ENCODE results near the gene OSM.

OSM gene

DNA sequence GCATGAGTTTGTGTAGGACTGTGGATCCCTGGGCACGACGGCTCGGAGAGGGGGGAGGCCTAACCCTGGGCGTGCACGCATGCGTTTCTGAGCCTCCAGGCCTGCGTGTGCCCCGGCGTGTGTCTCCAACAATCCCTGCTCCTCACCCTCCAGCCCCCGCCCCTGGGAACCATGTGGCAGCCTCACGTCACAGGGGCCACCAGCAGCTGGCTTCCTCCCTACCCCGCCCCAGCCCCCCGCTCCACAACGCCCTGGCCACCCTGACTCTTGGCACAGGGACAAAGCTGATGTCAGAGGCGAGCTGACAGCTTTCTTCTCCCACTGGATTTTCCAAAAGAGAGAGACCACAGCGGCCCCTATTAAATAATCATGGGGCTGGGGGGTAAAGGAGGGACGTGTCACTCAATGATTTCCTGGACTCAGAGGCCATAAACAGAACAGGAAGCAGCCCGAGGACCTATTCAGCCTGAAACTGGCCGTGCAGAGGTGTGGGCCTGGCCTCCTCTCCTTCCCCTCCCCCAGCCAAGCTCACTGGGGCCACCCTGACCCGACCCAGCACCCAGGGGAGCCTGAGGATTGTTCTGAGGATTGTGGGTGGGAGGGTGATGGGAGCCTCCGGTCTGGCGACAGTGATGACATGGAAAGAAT, 13.3 kb downstream of the OSM start:
- no peak overlapping the region for H3K4me3 ChIP-seq (replicated peaks; ENCODE audit: low read depth, low read length)
- no peak for TF ChIP-seq CTCF (IDR thresholded peaks at IDR 0.05; ENCODE audit: low read depth, low read length, missing control alignments)
- DNase-seq (ENCODE audit: extremely low read depth, low read depth): no peak

- no peak overlapping the region for H3K4me3 ChIP-seq (replicated peaks; ENCODE audit: low read depth, low read length)
- no peak for TF ChIP-seq CTCF (IDR thresholded peaks at IDR 0.05; ENCODE audit: low read depth, low read length, missing control alignments)
- DNase-seq (ENCODE audit: extremely low read depth, low read depth): no peak
Observed at GRCh38 chr22:30252411-30253204, 14.0 kb downstream of the OSM start.

DNA sequence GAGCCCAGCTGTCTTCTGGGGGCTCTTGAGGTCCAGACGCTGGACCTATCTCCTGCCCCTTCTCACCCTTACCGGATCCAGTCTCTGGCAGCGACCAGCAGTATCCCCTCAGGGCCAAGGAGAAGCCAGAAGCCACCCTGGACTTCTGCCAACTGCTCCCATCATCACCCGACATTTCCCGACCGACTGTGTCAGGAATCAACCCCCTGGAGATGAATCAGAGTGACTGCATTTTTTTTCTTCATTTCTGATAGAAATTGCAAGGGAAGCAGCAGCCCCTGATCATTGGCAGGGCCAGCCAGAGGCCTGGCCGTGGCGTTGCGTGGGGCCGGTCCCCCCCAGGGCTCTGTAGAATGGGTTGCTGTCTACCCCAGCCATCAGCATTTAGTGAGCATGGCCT, 14.9 kb downstream of the OSM start:
- no peak for DNase-seq (ENCODE audit: extremely low read depth, low read depth)
- TF ChIP-seq CTCF (IDR thresholded peaks at IDR 0.05; ENCODE audit: low read depth, low read length, missing control alignments): no peak

DNA sequence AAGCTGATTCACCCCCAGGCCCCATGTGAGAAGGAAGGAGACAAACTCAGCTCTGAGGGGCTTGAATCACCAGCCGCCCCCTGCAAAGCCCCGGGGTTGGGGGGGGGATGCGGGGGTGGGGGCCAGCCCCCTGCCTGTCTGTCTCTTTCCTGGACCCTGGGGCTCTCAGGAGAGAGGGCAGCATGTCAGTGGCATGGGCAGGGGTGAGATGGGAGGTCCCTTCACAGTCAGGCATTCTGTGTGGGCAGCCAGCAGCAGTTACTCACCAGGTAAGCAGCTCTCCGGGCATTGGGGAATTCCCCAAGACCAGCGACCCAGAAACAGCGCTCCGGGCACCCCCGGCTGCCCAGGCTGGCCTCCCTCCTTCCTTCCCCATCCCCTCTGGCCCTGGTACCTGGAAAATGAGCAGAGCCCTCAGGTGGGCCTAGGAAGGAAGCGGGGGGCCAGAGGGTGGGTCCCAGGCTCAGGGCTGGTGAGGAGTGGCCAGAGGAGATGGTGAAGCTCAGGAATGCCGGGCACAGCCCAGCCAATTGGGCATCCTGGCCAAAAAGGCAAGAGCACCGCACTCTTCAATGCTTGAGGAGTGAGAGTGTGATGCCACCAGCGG, 15.9 kb downstream of the OSM start:
- no peak for DNase-seq (ENCODE audit: extremely low read depth, low read depth)
- H3K4me3 ChIP-seq (replicated peaks; ENCODE audit: low read depth, low read length): no peak overlapping the region
- TF ChIP-seq CTCF (IDR thresholded peaks at IDR 0.05; ENCODE audit: low read depth, low read length, missing control alignments): no peak

More for the DNA sequence above, 14.9 kb downstream of the OSM start:
- H3K4me3 ChIP-seq (replicated peaks; ENCODE audit: low read depth, low read length): no peak overlapping the region

- TF ChIP-seq CTCF (IDR thresholded peaks at IDR 0.05; ENCODE audit: low read depth, low read length, missing control alignments): no peak
- DNase-seq (ENCODE audit: extremely low read depth, low read depth): no peak
Observed at GRCh38 chr22:30250039-30250565, 16.5 kb downstream of the OSM start.

GRCh38 chr22:30249049-30250038, 17.3 kb downstream of the OSM start:
- no peak for TF ChIP-seq CTCF (IDR thresholded peaks at IDR 0.05; ENCODE audit: low read depth, low read length, missing control alignments)
- DNase-seq (ENCODE audit: extremely low read depth, low read depth): no peak
- H3K4me3 ChIP-seq (replicated peaks; ENCODE audit: low read depth, low read length): no peak overlapping the region

More at GRCh38 chr22:30250039-30250565, 16.5 kb downstream of the OSM start:
- no peak overlapping the region for H3K4me3 ChIP-seq (replicated peaks; ENCODE audit: low read depth, low read length)

Measured in HFF-Myc (cell line).